Neural progenitor cell (in vitro differentiated cells): ENCODE measurements around the gene ZNF423. TPM values are rescaled to one million over a fixed set of nuclear protein-coding genes. Genes with fewer than 3 reads are reported as not detected.
A peak's percentile ranks its signal among the peaks of the same experiment; 100 is the strongest.

ENCODE experiments used
- DNase-seq: peaks from one replicate; pipeline ENCODE4 v3.0.0-alpha.2; 2016; ENCODE audit warnings: low spot score
- H2AFZ ChIP-seq: fragments of 200-600 bp; sonication (generic); replicated peaks from 2 replicates; pipeline ENCODE4 v1.6.1; 2016; ENCODE audit warnings: antibody characterized with exemption
- H3F3A ChIP-seq: fragments of 200-600 bp; sonication (generic); 2 replicates; pipeline ENCODE4 v1.6.1; 2016; ENCODE audit warnings: antibody characterized with exemption, low read depth
- H3K27ac ChIP-seq: fragments of 200-600 bp; sonication (generic); 2 replicates; pipeline ENCODE4 v1.5.1; 2016; ENCODE audit warnings: mild to moderate bottlenecking
- H3K27me3 ChIP-seq: fragments of 200-600 bp; sonication (generic); 2 replicates; pipeline ENCODE4 v1.6.1; 2016; ENCODE audit warnings: mild to moderate bottlenecking, moderate library complexity
- H3K36me3 ChIP-seq: fragments of 200-600 bp; sonication (generic); 2 replicates; pipeline ENCODE4 v1.5.1; 2016
- H3K4me1 ChIP-seq: fragments of 200-600 bp; sonication (generic); 2 replicates; pipeline ENCODE4 v1.6.1; 2016; ENCODE audit warnings: mixed run types
- H3K4me2 ChIP-seq: fragments of 200-600 bp; sonication (generic); 2 replicates; pipeline ENCODE4 v1.6.1; 2016
- H3K4me3 ChIP-seq: fragments of 200-600 bp; sonication (generic); 2 replicates; pipeline ENCODE4 v1.5.1; 2016
- H3K79me2 ChIP-seq: fragments of 200-600 bp; sonication (generic); 2 replicates; pipeline ENCODE4 v1.6.1; 2016; ENCODE audit warnings: low read depth
- H3K9ac ChIP-seq: fragments of 200-600 bp; sonication (generic); 2 replicates; pipeline ENCODE4 v1.6.1; 2016
- H3K9me3 ChIP-seq: fragments of 200-600 bp; sonication (generic); 2 replicates; pipeline ENCODE4 v1.5.1; 2016; ENCODE audit warnings: low read depth
- H4K20me1 ChIP-seq: fragments of 200-600 bp; sonication (generic); 2 replicates; pipeline ENCODE4 v1.6.1; 2016; ENCODE audit warnings: low read depth
- H3K27ac Mint-ChIP-seq: 3 replicates; pipeline ENCODE4 v1.8.0; 2021; ENCODE audit warnings: mixed read lengths
- H3K27me3 Mint-ChIP-seq: 2 replicates; pipeline ENCODE4 v1.8.0; 2022; ENCODE audit warnings: low read depth, mild to moderate bottlenecking, inconsistent platforms, moderate library complexity, mixed read lengths; ENCODE audit not compliant: insufficient read depth
- H3K36me3 Mint-ChIP-seq: 3 replicates; pipeline ENCODE4 v1.8.0; 2021; ENCODE audit warnings: mixed read lengths
- H3K4me1 Mint-ChIP-seq: 3 replicates; pipeline ENCODE4 v1.8.0; 2021; ENCODE audit warnings: mixed read lengths
- H3K4me3 Mint-ChIP-seq: 3 replicates; pipeline ENCODE4 v1.8.0; 2021; ENCODE audit warnings: mild to moderate bottlenecking, moderate library complexity, mixed read lengths
- H3K9me3 Mint-ChIP-seq: 3 replicates; pipeline ENCODE4 v1.8.0; 2020; ENCODE audit warnings: mixed read lengths
- EZH2 ChIP-seq: fragments of 200-600 bp; sonication (generic); IDR thresholded peaks from 2 replicates; pipeline ENCODE4 v1.6.1; 2017; ENCODE audit warnings: antibody characterized with exemption, mild to moderate bottlenecking, moderate library complexity
- EZH2phosphoT487 ChIP-seq: fragments of 200-600 bp; sonication (generic); IDR thresholded peaks from 2 replicates; pipeline ENCODE4 v1.6.1; 2017; ENCODE audit warnings: antibody characterized with exemption
- total RNA-seq: library from RNA; depleted of rRNA; stranded (reverse); fragments of >200 nt; gene quantifications from 2 replicates; pipeline ENCODE4 v1.2.3, GENCODE V29; 2015; ENCODE audit warnings: low replicate concordance
- TF ChIP-seq, protein P1 (sequence below): fragments of 200-600 bp; sonication (generic); IDR thresholded peaks from 2 replicates; pipeline ENCODE4 v1.5.1; 2017; ENCODE audit warnings: antibody characterized with exemption, mild to moderate bottlenecking

The ZNF423 gene
- total RNA-seq, 1 donor from 2014 or later: 21.9 TPM

DNA sequence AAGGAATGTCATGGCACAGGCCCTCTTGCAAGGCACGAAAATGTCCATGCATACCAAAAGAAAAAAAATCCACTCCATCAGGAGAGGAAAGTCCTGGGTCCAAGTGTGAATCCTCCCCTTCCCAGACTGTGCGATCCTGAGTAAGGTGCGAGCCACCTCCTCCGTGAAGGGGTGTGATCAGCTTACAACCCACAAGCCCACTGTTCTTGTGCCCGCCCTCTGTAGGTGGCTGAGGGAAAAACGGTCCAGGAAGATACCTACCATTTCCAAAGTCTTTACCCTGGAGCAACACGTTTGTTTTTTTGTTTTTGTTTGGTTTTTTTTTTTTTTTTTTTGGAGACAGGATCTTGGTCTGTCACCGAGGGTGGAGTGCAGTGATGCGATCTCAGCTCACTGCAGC is 116.5 kb downstream of the ZNF423 start:
- Histone ChIP-seq H3K79me2 (peaks cover 43% of the 10 kb centered on the region), H3K27me3 (no peaks in the 10 kb centered on the region), H3K27ac (no peak overlapping the region), H4K20me1 (peaks cover 56% of the 10 kb centered on the region), H3K9ac (no peak overlapping the region), H3F3A (peaks cover 3% of the 10 kb centered on the region), H3K9me3 (no peaks in the 10 kb centered on the region), H3K36me3 (no peaks in the 10 kb centered on the region), H2AFZ (no peak overlapping the region), H3K4me2 (no peak overlapping the region), H3K4me3 (no peak overlapping the region), H3K4me1 (peaks cover 10% of the 10 kb centered on the region)
- no peak overlapping the region for H3K4me3 Mint-ChIP-seq
- H3K4me1 Mint-ChIP-seq: peaks cover 65% of the 10 kb centered on the region
- no peaks in the 10 kb centered on the region for H3K9me3 Mint-ChIP-seq
- H3K27me3 Mint-ChIP-seq: peaks cover 5% of the 10 kb centered on the region
- H3K36me3 Mint-ChIP-seq: peaks cover 20% of the 10 kb centered on the region
- TF ChIP-seq EZH2phosphoT487: no peak
- TF ChIP-seq, protein P1, sequence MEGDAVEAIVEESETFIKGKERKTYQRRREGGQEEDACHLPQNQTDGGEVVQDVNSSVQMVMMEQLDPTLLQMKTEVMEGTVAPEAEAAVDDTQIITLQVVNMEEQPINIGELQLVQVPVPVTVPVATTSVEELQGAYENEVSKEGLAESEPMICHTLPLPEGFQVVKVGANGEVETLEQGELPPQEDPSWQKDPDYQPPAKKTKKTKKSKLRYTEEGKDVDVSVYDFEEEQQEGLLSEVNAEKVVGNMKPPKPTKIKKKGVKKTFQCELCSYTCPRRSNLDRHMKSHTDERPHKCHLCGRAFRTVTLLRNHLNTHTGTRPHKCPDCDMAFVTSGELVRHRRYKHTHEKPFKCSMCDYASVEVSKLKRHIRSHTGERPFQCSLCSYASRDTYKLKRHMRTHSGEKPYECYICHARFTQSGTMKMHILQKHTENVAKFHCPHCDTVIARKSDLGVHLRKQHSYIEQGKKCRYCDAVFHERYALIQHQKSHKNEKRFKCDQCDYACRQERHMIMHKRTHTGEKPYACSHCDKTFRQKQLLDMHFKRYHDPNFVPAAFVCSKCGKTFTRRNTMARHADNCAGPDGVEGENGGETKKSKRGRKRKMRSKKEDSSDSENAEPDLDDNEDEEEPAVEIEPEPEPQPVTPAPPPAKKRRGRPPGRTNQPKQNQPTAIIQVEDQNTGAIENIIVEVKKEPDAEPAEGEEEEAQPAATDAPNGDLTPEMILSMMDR: peak; percentile 51
- H3K27ac Mint-ChIP-seq: no peak overlapping the region
- peak; percentile 61 for DNase-seq

DNA sequence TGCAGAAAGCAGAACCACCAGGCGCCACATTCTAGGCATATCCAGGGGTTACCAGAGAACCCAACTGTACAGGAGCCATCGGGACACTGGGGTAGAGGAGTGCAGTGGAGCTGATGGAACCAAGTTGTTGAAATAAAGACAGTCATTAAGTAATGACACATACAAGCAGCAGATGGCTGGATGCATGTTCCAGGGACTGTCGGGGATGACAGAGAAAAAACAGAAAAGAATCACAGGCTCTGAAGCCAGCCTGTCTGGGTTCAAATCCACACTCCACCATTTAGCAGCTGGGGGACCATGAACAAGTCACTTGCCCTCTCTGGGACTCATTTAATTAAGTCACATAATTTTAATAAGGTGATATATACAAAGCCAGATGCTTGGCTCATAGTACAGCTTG is 117.1 kb downstream of the ZNF423 start:
- Mint-ChIP-seq H3K27ac (peak overlapping the region; percentile 60), H3K27me3 (peaks cover 5% of the 10 kb centered on the region), H3K36me3 (peaks cover 21% of the 10 kb centered on the region), H3K4me1 (peaks cover 62% of the 10 kb centered on the region), H3K4me3 (no peak overlapping the region), H3K9me3 (no peaks in the 10 kb centered on the region)
- H4K20me1 ChIP-seq: peaks cover 51% of the 10 kb centered on the region
- H3K9me3 ChIP-seq: no peaks in the 10 kb centered on the region
- no peak overlapping the region for H2AFZ ChIP-seq
- H3K79me2 ChIP-seq: peaks cover 46% of the 10 kb centered on the region
- H3F3A ChIP-seq: peaks cover 3% of the 10 kb centered on the region
- H3K36me3 ChIP-seq: no peaks in the 10 kb centered on the region
- no peak overlapping the region for H3K4me2 ChIP-seq
- TF ChIP-seq EZH2: no peak
- TF ChIP-seq, protein P1: no peak
- no peak for TF ChIP-seq EZH2phosphoT487
- no peak overlapping the region for H3K4me3 ChIP-seq
- peaks cover 11% of the 10 kb centered on the region for H3K4me1 ChIP-seq
- H3K27ac ChIP-seq: no peak overlapping the region
- no peak for DNase-seq
- H3K27me3 ChIP-seq: no peaks in the 10 kb centered on the region
- no peak overlapping the region for H3K9ac ChIP-seq

GRCh38 chr16:49738001-49738400 is 117.9 kb downstream of the ZNF423 start:
- no peak overlapping the region for H3K27ac ChIP-seq
- Mint-ChIP-seq H3K27ac (peak overlapping the region; percentile 57), H3K36me3 (peaks cover 28% of the 10 kb centered on the region), H3K27me3 (peaks cover 5% of the 10 kb centered on the region), H3K4me1 (peaks cover 58% of the 10 kb centered on the region), H3K9me3 (no peaks in the 10 kb centered on the region), H3K4me3 (no peak overlapping the region)
- H3K9ac ChIP-seq: no peak overlapping the region
- H3K4me3 ChIP-seq: no peak overlapping the region
- no peaks in the 10 kb centered on the region for H3K9me3 ChIP-seq
- no peak overlapping the region for H3K4me2 ChIP-seq
- H3K79me2 ChIP-seq: peaks cover 47% of the 10 kb centered on the region
- H3F3A ChIP-seq: peaks cover 3% of the 10 kb centered on the region
- no peaks in the 10 kb centered on the region for H3K36me3 ChIP-seq
- no peaks in the 10 kb centered on the region for H3K27me3 ChIP-seq
- H3K4me1 ChIP-seq: peaks cover 5% of the 10 kb centered on the region
- H2AFZ ChIP-seq: no peak overlapping the region
- DNase-seq: no peak
- TF ChIP-seq, protein P1: no peak
- TF ChIP-seq EZH2phosphoT487 (no peak), EZH2 (no peak)
- H4K20me1 ChIP-seq: peaks cover 42% of the 10 kb centered on the region
